ENCODE measurements around the gene CD82.

Gene CD82, protein sequence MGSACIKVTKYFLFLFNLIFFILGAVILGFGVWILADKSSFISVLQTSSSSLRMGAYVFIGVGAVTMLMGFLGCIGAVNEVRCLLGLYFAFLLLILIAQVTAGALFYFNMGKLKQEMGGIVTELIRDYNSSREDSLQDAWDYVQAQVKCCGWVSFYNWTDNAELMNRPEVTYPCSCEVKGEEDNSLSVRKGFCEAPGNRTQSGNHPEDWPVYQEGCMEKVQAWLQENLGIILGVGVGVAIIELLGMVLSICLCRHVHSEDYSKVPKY

DNA sequence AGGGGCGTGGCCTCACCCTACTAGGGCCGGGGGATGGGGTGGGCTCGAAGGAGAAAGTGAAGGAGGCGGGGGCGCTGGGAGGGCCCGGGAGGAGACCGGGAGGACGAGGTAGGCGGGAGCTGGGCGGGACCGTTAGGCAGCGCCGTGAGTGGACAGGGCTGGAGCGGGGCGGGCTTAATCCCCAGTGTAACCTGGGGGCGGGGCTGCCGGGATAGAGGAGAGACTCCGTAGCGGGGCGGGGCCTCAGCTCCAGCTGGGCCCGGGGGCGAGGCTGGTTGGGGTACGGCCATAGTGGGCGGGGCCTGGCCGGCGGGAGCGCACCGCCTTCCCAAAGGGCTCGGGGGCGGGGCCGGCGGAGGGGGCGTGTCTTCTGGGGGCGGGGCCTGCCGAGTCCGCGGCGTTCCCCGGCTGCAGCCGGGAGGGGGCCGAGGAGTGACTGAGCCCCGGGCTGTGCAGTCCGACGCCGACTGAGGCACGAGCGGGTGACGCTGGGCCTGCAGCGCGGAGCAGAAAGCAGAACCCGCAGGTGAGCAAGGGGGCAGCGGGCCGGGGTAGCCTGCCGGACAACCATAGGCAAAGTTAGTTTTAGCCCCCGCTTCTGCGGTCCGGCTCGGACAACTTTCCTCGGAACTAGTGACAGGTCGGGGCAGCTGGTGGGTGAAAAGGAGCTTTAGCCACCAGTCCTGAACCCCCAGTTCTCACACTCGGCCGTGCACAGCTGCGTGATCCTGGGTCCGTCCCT lies at the start of gene CD82:
Gene CD82 (plus strand): TSS at position 453 of the 742 bp plus-strand sequence. CDS start 29,000 bp downstream, outside the sequence.
- peak; percentile 98 for DNase-seq

DNA sequence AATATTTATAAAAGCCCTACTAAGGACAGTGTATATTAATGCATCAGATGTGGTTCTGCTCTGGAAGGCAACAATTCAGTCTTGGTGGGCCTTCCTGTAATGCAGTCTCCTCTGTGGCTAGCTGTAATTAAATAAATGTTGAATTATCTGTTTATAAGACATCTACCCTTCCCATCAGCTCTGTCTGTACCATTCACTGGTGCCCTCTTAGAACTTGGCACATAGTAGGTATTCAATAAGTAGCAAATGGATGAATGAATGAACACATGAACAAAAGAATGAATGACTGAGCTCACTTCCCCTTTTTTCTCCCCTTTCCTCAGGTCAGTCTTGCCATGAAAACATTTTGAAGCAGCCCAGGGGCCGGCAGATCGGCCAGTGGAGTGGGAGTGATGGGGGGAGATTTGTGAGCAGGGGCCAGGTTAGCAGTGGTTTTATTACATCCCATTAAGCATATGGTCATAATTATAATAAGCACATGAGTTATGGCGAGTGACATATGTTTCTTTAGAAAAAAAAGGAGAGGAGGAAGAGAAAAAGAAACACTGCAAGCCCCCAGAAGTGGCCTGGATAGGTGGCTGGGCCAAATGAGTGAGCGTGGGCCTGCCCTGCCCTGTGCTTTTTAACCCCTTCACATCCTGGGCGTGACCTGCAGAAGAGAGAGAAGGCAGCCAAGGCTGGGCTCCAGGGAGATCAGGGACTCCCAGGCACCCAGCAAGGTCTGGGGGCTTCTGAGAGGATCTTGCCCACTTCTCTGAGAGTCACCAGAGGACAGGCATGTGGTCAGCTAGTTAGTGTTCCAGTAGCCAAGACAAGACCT lies 48.6 kb upstream of the CD82 start:
- no peak for DNase-seq

DNA sequence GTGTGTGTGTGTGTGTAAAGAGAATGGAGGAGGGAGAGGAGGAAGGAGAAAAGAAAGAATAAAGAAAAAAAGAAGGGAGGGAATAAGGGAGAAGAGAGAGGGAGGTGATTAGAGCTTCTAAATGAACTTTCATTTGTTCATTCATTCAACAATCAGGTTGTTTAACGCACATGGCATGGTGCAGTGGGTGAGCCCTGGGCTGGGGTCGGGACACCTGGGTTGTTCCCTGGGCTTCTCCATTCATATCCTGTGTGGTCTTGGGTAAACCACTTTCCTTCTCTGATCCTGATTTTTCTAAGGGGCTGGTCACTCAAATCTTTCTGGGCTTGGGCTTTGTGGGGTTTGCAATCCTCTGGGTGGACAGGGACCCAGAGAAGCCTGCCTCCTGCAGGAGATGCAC lies 47.9 kb upstream of the CD82 start:
- no peak for DNase-seq

DNA sequence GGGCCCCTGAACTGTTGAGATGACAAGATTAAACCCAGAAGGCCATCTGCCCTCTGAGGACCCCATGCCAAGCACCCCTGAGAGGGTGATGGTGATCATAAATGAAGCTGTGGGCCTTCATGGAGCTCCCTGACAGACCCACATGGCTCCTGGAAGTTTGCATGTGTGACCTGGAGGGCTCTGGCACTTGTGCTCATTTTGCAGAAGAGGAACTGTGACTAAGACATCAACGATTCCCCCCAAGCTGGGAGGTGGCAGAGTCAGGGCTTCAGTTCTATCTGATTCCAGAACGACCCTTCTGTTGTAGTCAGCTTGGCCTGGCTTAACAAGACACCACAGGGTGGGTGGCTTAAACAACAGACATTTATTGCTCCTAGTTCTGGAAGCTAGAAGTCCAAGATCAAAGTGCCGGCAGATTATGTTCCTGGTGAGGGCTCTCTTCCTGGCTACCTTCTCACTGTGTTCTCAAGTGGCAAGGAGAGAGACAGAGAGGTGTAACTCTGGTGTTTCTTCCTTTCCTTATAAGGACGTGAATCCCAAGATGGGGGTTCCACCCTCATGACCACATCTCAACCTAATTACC lies 46.4 kb upstream of the CD82 start:
- DNase-seq = no peak

DNA sequence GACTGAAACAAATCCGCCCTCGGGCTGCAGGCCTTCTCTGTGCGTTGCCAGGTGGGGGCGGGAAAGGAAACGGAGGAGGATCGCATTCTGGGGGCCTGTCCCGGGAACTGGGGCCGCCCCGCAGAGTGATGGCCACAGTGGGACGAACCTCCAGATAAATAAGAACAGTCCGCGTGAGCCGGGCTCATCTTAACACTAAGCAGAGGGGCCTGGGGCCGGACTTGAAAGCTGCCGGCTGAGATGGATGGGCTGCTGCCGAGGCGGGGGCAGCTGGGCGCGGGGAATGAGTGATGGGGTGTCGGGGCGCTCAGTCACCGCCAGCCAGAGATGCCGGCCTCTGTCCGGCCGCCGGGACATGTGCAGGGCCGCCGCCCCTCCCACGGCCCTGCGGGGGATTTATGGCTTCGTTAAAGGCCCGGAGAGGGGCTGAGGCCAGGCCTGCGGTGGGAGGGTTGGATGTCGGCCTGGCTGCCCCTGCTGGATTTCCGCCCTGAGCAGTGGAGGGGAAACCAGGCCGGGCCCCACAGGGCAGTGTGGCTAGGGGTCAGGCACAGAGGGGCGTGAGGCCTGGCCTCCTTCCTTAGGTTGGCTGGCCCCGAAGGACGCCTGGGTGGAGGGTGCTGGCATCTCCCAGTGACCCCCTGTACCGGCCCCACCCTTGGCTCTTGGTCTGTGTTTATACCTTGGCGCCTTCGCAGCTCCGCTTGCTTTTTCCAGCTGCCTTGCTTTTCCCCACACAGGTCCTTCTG lies 45.3 kb upstream of the CD82 start:
- no peak for DNase-seq

DNA sequence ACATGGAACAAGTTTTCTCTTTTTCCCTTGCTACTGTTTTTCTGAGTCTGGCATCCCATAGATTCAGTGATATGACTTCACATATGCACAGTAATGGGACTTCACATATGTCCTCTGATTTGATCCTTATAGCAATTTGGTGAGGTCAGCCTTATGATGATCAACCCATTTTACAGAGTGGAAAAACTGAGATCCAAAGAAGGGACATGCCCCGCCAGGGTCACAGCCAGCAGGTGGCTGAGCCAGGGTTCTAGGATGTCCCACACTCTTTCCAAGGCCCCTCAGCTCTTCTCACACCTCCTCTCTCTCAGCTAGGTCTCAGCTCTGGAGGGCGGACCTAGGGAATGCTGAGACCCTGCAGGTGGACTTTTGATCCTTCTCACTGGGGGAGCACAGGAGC lies 44.3 kb upstream of the CD82 start:
- DNase-seq = no peak

DNA sequence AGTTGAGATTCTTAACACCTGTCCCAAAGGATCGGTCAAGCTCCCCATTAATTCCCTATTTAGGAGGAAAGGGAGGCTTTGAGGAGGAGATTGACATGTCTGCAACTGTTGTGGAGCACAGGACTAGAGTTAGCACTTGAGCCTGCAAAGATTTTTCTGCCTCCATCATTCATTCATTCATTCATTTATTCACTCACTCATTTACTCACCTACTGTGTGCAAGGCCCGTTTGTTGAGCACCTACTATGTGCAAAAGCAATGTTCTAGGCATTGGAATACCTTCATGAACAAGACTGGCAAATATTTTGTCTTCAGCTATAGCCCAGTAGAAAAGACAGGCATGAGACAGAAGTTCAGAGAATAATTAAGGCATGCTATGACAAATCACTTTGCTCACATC lies 43.2 kb upstream of the CD82 start:
- DNase-seq = no peak

DNA sequence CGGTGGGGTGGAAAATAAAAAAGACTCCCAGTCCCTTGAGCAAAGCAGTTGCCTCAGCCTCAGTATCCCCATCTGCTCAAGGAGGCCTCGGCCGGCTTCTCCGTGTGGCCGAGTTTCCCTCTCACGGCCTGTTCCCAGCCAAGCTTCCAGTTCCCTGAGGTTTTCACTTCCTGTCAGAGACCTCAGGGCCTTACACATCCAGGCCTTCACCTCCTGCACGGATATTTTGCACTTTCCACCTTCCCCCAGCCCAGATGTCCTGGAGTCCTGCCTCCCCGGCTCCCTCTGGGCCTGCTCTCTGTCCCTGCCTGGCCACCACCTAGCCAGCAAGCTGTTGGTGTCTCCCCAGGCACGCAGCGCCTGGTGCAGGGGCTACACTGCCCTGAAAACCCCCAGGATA lies 41.1 kb upstream of the CD82 start:
- DNase-seq = no peak

DNA sequence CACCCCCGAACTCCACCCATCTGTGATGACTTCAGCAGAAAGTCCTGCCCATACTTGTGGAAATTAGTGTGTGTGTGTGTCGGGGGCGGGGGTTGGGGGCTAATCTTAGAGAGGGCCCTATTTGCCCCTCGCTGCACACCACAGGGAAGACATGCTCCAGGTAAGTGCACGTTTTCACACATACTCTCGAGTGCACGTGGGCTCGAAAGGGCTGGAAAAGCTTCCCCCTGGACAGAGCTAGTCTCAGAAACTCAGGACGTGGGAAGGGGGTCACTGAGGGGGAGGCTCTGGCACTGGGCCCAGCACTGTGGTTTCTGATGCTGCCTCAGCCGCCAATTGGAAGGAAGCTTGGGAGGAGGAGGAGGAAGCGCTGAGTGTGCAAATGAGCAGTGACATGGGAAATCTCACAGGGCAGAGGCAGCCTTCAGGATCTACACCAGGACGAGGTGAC lies 40.7 kb upstream of the CD82 start:
- no peak for DNase-seq

DNA sequence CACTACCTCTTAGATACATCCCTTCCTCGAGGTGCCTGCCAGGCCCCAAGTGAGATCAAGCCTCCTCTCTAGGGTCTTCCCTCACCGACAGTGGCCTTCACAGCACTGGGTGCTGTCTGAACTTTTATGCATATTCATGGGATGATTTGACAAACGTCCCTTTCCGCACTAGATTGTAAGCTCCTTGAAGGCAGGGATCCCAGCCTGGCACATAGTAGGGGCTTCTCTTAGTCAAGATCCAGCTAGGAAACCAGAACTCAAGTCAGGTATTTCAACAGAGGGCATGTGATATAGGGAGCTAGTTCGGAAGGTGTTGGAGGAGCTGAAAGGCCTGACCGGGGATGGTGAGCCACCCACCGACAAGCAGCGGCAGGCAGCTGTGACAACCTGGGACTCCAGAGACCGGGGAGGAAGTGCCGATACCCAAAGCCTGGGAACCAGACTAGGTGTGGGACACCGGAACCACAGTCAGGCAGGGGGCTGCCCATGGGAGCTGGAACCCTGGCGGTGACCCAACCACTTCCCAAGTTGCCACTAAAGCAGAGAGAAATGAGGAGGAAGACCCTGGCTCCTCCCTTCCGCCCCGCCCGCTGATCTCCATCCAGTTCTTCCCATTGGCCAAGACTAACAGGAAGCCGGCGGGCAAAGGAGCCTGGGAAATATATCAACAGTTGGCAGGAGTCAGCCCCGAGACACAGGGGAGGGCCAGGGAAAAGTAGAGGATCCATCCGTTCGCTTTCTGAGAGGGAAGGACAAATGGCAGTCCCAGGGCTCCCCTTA lies 39.8 kb upstream of the CD82 start:
- DNase-seq = no peak

DNA sequence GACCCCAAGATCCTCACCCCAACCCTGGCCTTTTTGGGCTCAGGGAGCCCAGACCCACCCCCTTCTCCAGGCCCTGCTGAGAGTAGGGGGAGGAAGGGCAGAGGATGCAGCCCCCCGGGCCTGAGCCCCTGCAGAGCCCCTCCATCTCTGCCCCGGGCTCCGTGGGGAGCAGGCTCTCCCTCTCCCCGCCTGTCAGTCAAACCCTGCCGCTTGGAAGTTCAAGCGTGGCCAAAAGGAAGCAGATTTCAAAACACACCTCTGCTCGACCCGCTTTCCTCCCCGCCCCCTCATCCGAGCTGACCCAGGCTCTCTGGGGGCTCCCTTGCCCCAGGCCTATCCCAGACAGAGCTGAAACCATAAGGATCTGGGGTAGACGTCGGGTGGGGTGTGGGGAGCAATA lies 39.0 kb upstream of the CD82 start:
- no peak for DNase-seq

DNA sequence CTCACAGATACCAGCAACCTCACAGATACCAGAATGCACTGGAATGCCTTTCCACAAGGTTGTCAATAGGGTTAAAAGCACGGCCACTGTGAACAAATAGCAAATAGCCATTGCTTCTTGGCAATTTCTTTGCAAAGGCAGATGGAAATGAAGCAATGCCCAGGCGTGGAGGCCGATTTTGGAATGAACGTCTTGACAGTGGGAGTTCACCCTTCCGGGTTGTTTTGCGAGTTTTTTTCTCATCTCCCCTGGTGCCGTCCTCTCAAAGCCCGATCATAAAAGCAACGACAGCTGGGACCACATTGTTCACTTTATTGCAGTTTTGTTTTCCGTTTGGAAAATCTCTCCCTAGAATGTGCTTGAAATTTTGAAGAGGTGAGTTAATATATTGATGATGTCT lies 38.0 kb upstream of the CD82 start:
- no peak for DNase-seq

DNA sequence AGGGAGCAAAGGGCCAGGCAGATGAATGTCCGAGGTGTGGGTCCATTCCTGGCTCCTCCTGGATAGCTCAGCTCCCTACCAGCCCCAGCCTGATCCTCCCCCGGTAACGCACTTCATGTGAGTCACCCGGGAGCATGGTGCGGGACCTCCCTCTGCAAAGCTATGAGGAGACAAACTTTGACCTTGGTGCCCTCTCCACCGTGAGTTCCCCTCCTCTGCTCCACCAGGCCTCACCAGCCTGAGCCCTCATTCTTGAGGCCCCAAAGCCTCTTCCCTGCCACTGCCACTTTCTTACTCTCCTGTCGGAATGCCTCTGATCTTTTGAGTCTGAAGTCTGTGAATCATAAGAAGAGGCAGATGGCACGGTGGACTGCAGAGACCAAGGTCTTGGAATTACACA lies 37.4 kb upstream of the CD82 start:
- no peak for DNase-seq

DNA sequence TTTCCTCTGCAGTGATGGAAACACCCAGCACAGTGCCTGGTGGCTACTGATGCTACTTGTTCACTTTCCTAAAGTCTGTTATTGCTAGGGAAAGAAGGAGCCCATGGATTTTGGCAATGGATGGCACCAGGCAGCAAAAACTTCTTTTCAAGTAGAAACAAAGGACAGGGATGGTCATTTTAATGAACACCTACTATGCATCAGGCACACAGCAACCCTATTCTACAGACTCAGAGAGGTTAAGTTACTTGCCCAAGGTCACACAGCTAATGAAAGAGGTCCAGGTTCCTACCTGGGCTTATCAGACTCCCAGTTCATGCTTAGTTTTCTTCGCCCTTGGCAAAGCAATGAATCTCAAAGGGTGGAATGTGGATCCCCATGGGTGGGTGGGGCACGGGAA lies 36.9 kb upstream of the CD82 start:
- no peak for DNase-seq

DNA sequence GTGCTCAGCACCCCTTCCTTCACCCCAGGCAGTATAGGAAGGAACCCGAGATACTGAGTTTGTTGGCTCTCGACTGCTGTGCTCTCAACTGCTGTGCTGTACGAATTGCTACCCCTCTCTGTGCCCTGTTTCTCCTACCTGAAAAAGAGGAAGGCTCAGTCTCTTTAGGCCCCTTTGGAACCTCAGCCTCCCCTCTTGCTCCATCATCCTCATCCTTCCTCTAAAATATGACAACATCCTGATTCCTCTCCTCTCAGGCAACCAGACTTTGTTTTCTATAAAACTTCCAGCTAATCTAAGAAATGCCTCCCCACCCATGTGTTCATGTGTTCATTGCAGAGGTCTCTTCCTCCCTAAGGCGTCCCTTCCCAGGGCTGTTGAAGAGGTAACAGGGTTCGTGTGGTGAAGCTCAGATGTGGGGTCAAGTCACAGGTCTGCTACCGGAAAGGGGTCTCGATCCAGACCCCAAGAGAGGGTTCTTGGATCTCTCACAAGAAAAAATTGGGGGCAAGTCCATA lies 35.5 kb upstream of the CD82 start:
- DNase-seq = no peak

DNA sequence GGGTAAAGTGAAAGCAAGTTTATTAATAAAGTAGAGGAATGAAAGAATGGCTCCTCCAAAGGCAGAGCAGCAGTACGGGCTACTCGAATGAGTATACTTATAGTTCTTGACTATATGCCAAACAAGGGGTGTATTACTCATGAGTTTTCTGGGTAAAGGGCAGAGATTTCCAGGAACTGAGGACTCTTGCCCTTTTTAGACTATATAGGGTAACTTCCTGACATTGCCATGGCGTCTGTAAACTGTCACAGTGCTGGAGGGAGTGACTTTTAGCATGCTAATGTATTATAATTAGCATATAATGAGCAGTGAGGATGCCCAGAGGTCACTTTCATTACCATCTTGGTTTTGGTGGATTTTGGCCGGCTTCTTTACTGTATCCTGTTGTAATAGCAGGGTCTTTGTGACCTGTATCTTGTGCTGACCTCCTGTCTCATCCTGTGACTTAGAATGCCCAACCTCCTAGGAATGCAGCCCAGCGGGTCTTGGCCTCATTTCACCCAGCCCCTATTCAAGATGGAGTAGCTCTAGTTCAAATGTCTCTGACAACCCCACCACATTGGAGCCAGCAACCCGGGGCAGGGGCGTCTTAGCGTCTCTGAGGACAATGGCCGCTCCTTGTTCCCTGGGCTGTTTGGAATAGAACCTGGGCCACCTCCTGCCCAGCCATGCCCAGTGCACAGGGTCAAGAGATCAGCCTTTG lies 34.9 kb upstream of the CD82 start:
- no peak for DNase-seq

DNA sequence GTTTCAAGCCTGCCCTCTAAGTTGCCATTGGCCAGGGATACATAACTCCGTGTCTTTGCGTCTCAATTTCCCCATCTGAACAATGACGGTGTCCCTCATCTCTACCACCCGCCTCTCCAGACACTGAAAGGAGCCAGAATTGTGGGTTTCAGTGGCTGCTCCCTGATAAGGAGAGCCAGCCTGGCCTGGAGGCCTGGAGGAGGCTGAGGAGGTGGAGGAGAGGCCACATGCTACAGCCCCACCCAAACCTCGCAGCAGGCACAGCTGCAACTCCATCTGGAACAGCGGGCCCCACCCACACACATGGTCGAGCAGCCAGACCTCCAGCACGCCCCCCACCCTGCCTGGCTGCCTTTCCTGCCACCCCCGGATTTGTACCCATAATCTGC lies 34.4 kb upstream of the CD82 start:
- no peak for DNase-seq

DNA sequence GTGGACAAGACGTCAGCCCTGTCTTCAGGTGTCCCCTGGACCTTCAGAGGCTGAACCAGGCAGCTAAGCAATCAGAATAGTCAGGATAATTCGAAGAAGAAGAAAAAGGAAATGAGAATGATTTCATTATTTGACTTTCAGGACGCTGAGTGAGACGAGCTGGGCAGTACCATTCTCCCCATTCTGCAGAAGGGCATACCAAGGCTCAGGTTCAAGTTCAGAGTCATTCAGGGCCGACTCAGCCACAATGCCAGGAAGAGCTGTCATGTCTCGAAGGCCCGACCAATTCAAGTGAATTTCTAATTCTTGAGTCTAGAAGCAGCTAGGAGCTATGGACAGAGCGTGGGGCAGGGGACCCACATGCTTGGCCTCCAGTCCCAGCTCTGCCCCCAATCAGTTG lies 33.8 kb upstream of the CD82 start:
- DNase-seq = no peak

DNA sequence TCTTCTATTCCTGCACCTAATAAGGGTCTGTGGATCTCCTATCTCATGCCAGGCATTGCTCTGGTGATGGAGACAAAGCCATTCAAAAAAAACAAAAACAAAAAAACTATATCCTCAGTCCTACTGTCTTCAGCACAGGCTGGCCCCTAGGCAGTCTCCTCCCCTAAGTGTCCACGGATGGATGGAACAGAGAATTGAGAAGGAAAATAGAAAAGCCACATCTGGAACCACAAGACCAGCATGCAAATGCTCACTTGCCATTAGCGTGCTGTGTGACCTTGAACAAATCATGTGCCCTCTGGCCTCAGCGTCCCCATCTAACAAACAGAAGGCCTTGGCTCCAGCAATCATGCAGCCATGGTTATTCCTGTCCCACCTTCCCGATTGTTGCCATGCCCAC lies 32.7 kb upstream of the CD82 start:
- DNase-seq = no peak

DNA sequence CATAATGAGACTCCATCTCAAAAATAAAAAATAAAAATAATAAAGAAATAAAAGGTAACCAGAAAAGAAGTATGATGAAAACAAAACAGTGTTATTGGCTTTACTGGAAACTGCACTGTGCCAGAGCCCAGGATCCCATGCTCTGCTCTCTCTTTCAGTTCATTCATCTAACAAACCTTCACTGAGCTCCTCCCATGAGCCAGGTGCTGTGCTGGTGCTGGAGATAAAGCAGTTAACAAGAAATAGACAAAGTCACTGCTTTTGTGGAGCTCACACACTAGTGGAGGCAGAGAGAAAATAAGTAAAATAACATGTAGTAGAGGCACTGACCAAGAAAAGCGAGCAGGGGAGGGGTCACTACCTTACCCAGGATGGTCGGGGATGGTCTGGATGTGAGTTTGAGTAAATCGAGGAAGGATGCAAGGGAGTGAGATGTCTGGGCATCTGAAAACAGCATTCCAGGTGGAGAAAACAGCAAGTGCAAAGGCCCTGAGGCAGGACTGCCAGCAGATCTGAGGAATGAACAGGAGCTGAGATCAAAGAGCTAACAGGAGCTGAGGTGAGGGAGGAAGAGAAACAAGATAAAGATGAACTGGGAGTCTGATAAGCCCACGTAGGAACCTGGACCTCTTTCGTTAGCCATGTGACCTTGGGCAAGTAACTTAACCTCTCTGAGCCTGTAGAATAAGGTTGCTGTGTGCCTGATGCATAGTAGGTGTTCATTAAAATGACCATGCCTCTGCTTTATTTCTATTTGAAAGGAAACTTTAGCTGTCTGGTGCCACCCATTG lies 31.3 kb upstream of the CD82 start:
- DNase-seq = no peak

All from activated T-cell treated with anti-CD3 and anti-CD28 coated beads, Interleukin-2, amount 50 U/mL, for 1 hour (primary cell).